ENCODE data around the gene MBD3L5. TPM values are rescaled to one million over a fixed set of nuclear protein-coding genes. Genes with fewer than 3 reads are reported as not detected.
A peak's percentile ranks its signal among the peaks of the same experiment; 100 is the strongest.

The MBD3L5 gene
- total RNA-seq, 2 donors from 2014 or later: not detected

- TF ChIP-seq, protein P1, sequence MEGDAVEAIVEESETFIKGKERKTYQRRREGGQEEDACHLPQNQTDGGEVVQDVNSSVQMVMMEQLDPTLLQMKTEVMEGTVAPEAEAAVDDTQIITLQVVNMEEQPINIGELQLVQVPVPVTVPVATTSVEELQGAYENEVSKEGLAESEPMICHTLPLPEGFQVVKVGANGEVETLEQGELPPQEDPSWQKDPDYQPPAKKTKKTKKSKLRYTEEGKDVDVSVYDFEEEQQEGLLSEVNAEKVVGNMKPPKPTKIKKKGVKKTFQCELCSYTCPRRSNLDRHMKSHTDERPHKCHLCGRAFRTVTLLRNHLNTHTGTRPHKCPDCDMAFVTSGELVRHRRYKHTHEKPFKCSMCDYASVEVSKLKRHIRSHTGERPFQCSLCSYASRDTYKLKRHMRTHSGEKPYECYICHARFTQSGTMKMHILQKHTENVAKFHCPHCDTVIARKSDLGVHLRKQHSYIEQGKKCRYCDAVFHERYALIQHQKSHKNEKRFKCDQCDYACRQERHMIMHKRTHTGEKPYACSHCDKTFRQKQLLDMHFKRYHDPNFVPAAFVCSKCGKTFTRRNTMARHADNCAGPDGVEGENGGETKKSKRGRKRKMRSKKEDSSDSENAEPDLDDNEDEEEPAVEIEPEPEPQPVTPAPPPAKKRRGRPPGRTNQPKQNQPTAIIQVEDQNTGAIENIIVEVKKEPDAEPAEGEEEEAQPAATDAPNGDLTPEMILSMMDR (IDR thresholded peaks at IDR 0.05): no peak
- no peak overlapping the region for H3K4me3 ChIP-seq
- DNase-seq: peak; percentile 3
- H3K36me3 ChIP-seq: peaks cover 28% of the 10 kb centered on the region
- H3K4me1 ChIP-seq: no peaks in the 10 kb centered on the region
- no peak overlapping the region for H3K9ac ChIP-seq (ENCODE audit: low read depth in 2 of 2, low read length in 2 of 2)
- no peaks in the 10 kb centered on the region for H3K27me3 ChIP-seq
- intact Hi-C loops (cut with DNase I): no loop called here
- no peaks in the 10 kb centered on the region for H3K9me3 ChIP-seq
- H3K27ac ChIP-seq: no peak overlapping the region
Observed at GRCh38 chr19:7072541-7072940, 42.2 kb downstream of the MBD3L5 start.

DNA sequence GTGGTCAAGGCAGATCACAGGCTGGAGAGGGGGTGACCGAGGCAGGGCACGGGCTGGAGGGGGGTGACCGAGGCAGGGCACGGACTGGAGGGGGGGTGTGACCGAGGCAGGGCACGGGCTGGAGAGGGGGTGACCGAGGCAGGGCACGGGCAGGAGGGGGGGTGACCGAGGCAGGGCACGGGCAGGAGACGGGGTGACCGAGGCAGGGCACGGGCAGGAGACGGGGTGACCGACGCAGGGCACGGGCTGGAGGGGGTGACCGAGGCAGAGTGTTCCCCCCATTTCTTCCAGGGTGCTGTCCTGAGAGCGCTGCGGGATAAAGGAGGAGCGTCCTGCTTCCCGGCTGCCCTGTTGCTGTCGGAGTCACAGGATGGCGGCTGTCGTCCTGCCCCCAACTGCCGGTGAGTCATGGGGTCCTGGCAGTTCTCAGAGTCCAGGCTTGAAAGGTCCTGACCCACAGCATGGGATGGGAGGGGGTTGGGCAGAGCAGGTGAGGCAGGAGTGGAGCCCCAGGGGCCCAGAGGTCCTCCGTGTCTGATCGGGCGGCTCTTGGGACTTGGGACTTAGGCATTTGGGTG lies 44.4 kb downstream of the MBD3L5 start:
- TF ChIP-seq, protein P1 (IDR thresholded peaks at IDR 0.05): no peak
- DNase-seq: peak; percentile 6
- H3K27ac ChIP-seq: no peak overlapping the region
- H3K4me3 ChIP-seq: no peak overlapping the region
- intact Hi-C loops (cut with DNase I): no loop called here
- H3K4me1 ChIP-seq: no peaks in the 10 kb centered on the region
- H3K9me3 ChIP-seq: peaks cover 5% of the 10 kb centered on the region
- H3K9ac ChIP-seq (ENCODE audit: low read depth in 2 of 2, low read length in 2 of 2): no peak overlapping the region
- no peaks in the 10 kb centered on the region for H3K27me3 ChIP-seq
- peaks cover 45% of the 10 kb centered on the region for H3K36me3 ChIP-seq

DNA sequence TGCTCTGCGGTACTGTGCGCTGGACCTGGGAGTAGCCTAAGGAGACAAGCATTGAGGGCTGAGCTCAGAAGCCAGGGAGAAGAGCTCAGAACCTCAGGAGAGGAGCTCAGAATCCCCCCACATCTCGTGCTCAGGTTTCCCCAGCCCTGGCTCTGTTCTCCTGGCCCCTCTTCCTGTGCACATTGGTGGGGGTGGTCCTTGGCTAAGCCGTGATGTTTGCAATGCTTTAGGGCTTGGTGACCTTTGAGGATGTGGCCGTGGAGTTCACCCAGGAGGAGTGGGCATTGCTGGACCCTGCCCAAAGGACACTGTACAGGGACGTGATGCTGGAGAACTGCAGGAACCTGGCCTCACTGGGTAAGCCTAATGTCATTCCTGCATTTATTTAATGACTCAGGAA lies 45.8 kb downstream of the MBD3L5 start:
- TF ChIP-seq, protein P1 (IDR thresholded peaks at IDR 0.05): no peak

DNA sequence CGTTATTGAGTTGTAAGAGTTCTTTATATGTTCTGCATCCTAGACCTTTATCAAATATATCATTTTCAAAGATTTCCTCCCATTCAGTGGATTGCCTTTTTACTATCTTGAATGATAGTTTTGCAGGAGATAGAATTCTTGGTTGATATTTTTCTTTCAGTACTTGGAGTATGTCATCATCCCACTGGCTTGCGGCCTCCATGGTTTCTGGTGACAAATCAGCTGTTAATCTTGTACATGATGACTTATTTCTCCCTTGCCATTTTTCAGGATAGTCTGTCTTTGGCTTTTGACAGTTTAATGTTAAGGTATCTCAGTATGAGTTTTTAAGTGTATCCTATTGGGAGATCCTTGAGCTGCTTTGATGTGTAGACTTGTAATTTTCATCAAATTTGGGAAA lies 47.6 kb downstream of the MBD3L5 start:
- TF ChIP-seq, protein P1 (IDR thresholded peaks at IDR 0.05): no peak
- Histone ChIP-seq H3K9me3 (peaks cover 17% of the 10 kb centered on the region), H3K36me3 (peaks cover 66% of the 10 kb centered on the region), H3K4me1 (no peaks in the 10 kb centered on the region), H3K27me3 (no peaks in the 10 kb centered on the region), H3K9ac (ENCODE audit: low read depth in 2 of 2, low read length in 2 of 2) (no peak overlapping the region), H3K27ac (no peak overlapping the region), H3K4me3 (no peak overlapping the region)
- intact Hi-C loops (cut with DNase I): no loop called here
- no peak for DNase-seq

More for the DNA sequence above, 45.8 kb downstream of the MBD3L5 start:
- intact Hi-C loops (cut with DNase I): no loop called here
- Histone ChIP-seq H3K27ac (no peak overlapping the region), H3K9me3 (peaks cover 13% of the 10 kb centered on the region), H3K4me1 (no peaks in the 10 kb centered on the region), H3K27me3 (no peaks in the 10 kb centered on the region), H3K4me3 (no peak overlapping the region), H3K9ac (ENCODE audit: low read depth in 2 of 2, low read length in 2 of 2) (no peak overlapping the region), H3K36me3 (peaks cover 58% of the 10 kb centered on the region)
- DNase-seq: peak; percentile 6

Other genes with a start within 250 kb of the MBD3L5 start
- gene ADGRE1, start 143.0 kb upstream of the MBD3L5 start, total RNA-seq: under 1 TPM; 0.15 to 0.85 TPM
- gene MBD3L2B, start 9.1 kb upstream of the MBD3L5 start, total RNA-seq: not detected
- gene MBD3L4, start 9.6 kb downstream of the MBD3L5 start, total RNA-seq: not detected
- gene MBD3L2, start 18.7 kb downstream of the MBD3L5 start, total RNA-seq: not detected
- gene MBD3L3, start 28.1 kb downstream of the MBD3L5 start, total RNA-seq: not detected
- gene ZNF557, start 39.1 kb downstream of the MBD3L5 start, total RNA-seq: 1 to 10 TPM; 7.5 to 7.9 TPM

All from colonic mucosa (tissue), 4 donors.